ENCODE data around the gene CPHXL2. TPM values are rescaled to one million over a fixed set of nuclear protein-coding genes. Genes with fewer than 3 reads are reported as not detected.

Gene CPHXL2
- total RNA-seq, 4 donors from 2014 or later: not detected

DNA sequence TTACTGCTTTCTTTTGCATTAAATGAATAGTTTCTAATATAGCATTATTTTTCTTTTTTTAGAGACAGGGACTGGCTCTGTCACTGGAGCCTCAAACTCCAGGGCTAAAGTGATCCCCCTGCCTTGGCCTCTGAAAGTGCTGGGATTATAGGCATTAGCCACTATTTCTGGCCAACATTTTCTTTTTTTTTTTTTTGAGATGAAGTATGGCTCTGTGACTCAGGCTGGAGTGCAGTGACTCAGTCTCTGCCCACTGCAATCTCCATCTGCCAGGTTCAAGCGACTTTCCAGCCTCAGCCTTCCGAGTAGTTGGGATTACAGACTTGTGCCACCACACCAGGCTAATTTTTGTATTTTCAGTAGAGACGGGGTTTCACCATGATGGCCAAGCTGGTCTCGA lies 26.5 kb upstream of the CPHXL2 start:
- no peaks in the 10 kb centered on the region for H3K36me3 ChIP-seq
- no peak for DNase-seq
- intact Hi-C loops (cut with DNase I): no loop called here
- no peaks in the 10 kb centered on the region for H3K27me3 ChIP-seq
- no peaks in the 10 kb centered on the region for H3K9me3 ChIP-seq
- no peak overlapping the region for H3K4me3 ChIP-seq (replicated peaks in 1 of 3)
- 90 to 92% methylated on average over 4 of the region's 4 CpGs for WGBS, 2 donors
- H3K27ac ChIP-seq: no peak overlapping the region
- TF ChIP-seq CTCF (IDR thresholded peaks at IDR 0.05): no peak
- no peak for TF ChIP-seq POLR2A (IDR thresholded peaks at IDR 0.05)
- H3K4me1 ChIP-seq: no peaks in the 10 kb centered on the region

DNA sequence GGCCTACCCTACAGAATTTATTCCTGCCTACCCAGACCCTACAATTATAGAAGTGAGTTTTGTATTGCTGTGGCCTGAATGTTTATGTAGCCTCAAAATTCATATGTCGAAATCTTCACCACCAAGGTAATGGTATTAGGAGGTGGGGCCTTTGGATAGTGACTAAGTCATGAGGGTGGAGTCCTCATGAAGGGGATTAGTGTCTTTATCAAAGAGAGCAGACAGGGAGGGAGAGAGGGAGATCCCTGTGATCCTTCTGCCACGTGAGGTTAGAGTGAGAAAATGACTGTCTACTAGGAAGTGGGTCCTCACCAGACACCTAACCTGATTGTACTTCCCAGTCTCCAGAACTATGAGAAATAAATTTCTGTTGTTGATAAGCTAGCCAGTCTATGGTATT lies 25.4 kb upstream of the CPHXL2 start:
- 82 to 91% methylated on average over 2 of the region's 2 CpGs for WGBS, 2 donors

DNA sequence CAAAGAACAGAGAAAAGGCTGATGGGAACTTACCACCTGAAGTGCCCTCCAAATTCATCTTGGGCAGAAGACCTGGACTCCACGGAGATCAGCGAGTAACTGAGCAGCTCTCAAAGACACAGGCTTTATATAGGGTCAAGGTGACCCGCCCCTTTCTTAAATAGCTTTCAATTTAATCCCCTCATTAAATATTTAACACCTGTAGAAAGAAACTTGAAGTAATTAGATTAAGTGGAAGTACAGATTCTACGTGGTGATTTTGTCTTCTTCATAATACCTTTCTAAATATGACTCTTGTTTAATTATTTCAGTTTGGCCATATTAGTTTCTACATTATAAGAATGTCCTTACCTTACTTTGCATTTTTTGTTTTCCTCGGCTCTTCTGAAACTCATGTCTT lies 24.6 kb upstream of the CPHXL2 start, which contains the start of gene DUXB:
TSS of gene DUXB (minus strand) at position 101 of the 400 bp plus-strand sequence. CDS start at position 58, 43 bp downstream.
- no peak for TF ChIP-seq CTCF (IDR thresholded peaks at IDR 0.05)
- no peak for TF ChIP-seq POLR2A (IDR thresholded peaks at IDR 0.05)
- Histone ChIP-seq H3K4me3 (replicated peaks in 1 of 3) (no peak within 1 kb of the TSS), H3K27ac (no peak within 1 kb of the TSS), H3K9me3 (no peaks in the 10 kb centered on the region), H3K36me3 (no peaks in the 10 kb centered on the region), H3K27me3 (no peaks in the 10 kb centered on the region), H3K4me1 (no peaks in the 10 kb centered on the region)
- no peak for DNase-seq
- WGBS, 2 donors: 92 to 95% methylated on average over 5 of the region's 5 CpGs
- intact Hi-C loops (cut with DNase I): no loop called here

More for the DNA sequence above, 25.4 kb upstream of the CPHXL2 start:
- DNase-seq: no peak
- H3K27me3 ChIP-seq: no peaks in the 10 kb centered on the region
- no peak for TF ChIP-seq CTCF (IDR thresholded peaks at IDR 0.05)
- no peak for TF ChIP-seq POLR2A (IDR thresholded peaks at IDR 0.05)
- intact Hi-C loops (cut with DNase I): no loop called here
- H3K27ac ChIP-seq: no peak overlapping the region
- H3K36me3 ChIP-seq: no peaks in the 10 kb centered on the region
- H3K9me3 ChIP-seq: no peaks in the 10 kb centered on the region
- H3K4me3 ChIP-seq (replicated peaks in 1 of 3): no peak overlapping the region
- no peaks in the 10 kb centered on the region for H3K4me1 ChIP-seq

- no peak for TF ChIP-seq POLR2A (IDR thresholded peaks at IDR 0.05)
- TF ChIP-seq CTCF (IDR thresholded peaks at IDR 0.05): no peak
- 88 to 92% methylated on average over 5 of the region's 5 CpGs for WGBS, 2 donors
- Histone ChIP-seq H3K4me1 (no peaks in the 10 kb centered on the region), H3K9me3 (no peaks in the 10 kb centered on the region), H3K27ac (no peak overlapping the region), H3K27me3 (no peaks in the 10 kb centered on the region), H3K36me3 (no peaks in the 10 kb centered on the region), H3K4me3 (replicated peaks in 1 of 3) (no peak overlapping the region)
- no peak for DNase-seq
- intact Hi-C loops (cut with DNase I): no loop called here
Observed at GRCh38 chr16:75697571-75697970, 20.8 kb upstream of the CPHXL2 start.

GRCh38 chr16:75695708-75696107 lies 18.9 kb upstream of the CPHXL2 start:
- Histone ChIP-seq H3K9me3 (no peaks in the 10 kb centered on the region), H3K4me3 (replicated peaks in 1 of 3) (no peak overlapping the region), H3K36me3 (no peaks in the 10 kb centered on the region), H3K4me1 (no peaks in the 10 kb centered on the region), H3K27ac (no peak overlapping the region), H3K27me3 (no peaks in the 10 kb centered on the region)
- TF ChIP-seq CTCF (IDR thresholded peaks at IDR 0.05): no peak
- TF ChIP-seq POLR2A (IDR thresholded peaks at IDR 0.05): no peak
- 78 to 85% methylated on average over 6 of the region's 6 CpGs for WGBS, 2 donors
- intact Hi-C loops (cut with DNase I): no loop called here
- no peak for DNase-seq
